Stimulated activated CD4-positive, alpha-beta T cell treated with anti-CD3 and anti-CD28 coated beads, Interleukin-15, amount 100 ng/mL, for 48 hours (primary cell): ENCODE results near the gene NPIPA3.
"Not testable (repeated sequence)": the region's sequence is repeated elsewhere in the genome, so short reads cannot be mapped to it uniquely, and the experiment has no call there.

Experiments used
- DNase-seq, 2 donors: peaks; one replicate each; pipeline ENCODE4 v3.0.0-alpha.2; 2020; ENCODE audit warnings: low read depth in 2 of 2

NPIPA3 gene

DNA sequence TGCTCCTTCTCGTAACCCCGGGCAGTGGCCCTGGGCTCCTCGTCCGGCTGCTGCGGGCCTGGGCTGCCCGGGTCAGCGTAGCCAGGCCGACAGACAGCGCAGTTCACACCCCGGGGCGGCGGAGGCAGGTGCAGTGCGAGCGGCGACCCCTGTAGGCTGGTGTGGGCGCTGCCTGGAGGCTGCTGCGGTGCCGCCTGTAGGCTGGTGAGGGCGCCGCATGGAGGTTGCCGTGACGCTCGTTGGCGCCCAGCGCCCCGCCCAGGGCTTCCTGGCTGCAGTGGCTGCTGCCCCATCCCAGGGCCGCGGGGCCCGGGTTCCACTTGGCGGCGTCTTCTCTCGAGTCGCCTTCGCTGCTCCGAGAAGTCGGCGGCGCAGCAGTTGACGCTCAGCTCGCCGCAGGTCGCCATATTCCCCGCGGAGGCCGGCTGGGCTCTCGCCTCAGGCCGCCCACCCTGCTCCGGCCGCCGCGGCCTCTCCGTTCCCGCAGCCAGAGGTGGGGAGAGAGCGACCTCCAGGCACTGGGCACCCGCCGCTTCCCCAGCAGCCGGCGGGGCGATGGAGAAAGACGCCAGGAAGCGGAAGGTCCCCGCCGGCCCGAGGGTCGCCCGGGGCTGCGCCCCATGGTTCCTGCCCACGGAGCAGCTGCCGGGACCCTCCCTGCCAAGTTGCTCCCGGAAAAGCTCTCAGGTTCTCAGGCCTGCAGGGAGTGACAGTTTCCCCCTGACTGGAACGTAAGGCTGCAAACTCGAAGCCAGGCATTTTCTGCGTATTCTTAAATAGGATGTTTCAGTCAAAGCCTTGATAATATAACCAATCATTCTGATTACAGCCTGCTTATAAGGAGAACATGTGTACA lies 39.3 kb downstream of the NPIPA3 start, which contains the start of gene NPIPA2:
Gene NPIPA2 (plus strand): TSS at position 261 of the 856 bp plus-strand sequence. CDS start 5,533 bp downstream, outside the sequence.
- DNase-seq = not testable (repeated sequence)

DNA sequence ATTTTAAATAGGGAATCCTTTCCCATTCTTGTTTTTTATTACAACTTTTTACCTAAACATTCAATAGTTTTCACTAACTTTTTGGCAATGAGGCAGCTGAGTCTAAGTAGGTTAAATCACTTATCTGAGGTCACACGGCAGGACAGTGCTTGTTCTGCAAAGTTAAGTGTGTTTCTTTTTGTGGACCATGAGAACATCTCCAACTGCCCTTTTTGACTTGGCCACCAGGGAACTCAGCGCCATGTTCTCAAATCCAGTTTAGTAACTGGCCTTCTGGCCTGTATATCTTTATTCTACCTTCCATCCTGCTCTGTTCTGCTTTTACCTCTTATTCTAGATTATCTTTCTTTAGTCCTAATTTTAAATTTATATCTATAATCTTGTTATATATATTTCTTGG lies 70.4 kb downstream of the NPIPA3 start:
- not testable (repeated sequence) for DNase-seq

DNA sequence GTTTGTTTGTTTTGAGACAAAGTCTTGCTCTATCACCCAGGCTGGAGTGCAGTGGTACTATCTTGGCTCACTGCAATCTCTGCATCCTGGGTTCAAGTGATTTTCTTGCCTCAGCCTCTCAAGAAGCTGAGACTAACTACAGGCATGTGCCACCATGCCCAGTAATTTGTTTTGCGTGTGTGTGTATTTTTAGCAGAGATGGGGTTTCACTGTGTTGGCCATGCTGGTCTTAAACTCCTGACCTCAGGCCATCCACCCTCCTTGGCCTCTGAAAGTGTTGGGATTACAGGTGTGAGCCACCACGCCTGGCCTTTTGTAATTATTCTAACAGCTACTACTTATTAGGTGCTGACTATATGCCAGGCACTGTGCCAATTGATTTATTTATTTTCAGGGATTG lies 72.4 kb downstream of the NPIPA3 start:
- not testable (repeated sequence) for DNase-seq
